ENCODE measurements around the gene ZNF331.

ZNF331 gene

DNA sequence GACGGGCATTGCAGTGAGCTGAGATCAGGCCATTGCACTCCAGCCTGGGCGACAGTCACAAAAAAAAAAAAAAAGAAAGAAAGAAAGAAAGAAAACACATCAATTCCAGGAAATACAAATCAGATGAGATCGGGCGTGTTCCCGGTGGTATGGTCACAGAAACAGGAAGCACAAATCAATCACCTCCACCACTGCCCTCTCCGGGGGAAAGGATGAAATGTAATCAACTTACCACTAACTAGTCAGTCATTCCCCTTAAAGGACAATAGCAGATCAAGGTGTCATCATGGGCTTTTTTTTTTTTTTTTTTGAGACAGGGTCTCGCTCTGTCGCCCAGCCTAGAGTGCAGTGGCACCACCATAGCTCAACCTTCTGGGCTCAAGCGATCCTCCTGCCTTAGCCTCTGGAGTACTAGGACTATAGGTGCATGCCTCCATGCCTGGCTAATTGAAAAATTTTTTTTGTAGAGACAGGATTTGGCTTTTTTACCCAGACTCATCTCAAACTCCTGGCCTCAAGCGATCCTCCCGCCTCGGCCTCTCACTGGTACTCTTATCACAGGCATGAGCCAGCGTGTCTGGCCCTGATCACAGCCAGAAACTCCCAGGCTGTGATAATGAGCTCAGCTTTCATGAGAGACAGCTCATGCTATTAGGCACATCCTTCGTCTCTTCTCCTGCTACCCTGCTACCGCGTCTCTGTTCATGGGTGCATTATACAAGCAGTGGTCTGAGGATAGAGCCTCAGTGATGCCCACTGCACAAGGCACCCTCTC is 87.0 kb downstream of the ZNF331 start:
- in situ Hi-C loops (cut with MboI; ENCODE audit: low sequenced_read_pairs) = no loop called here

DNA sequence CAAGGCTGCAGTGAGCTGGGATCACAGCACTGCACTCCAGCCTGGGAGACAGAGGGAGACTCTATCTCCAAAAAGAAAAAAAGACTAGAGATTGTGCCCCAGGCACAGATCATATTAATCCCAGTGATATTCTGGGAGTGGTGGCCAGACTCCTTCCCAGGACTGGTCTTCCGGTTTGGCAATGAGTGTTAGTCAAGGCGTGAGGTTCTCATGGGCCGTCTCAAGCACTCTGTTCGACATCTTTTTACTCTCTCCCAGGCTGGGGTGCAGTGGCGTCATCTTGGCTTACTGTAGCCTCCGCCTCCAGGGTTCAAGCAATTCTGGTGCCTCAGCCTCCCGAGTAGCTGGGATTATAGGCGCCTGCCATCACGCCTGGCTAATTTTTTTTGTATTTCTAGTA is 88.5 kb downstream of the ZNF331 start:
- in situ Hi-C loops (cut with MboI; ENCODE audit: low sequenced_read_pairs) = no loop called here

DNA sequence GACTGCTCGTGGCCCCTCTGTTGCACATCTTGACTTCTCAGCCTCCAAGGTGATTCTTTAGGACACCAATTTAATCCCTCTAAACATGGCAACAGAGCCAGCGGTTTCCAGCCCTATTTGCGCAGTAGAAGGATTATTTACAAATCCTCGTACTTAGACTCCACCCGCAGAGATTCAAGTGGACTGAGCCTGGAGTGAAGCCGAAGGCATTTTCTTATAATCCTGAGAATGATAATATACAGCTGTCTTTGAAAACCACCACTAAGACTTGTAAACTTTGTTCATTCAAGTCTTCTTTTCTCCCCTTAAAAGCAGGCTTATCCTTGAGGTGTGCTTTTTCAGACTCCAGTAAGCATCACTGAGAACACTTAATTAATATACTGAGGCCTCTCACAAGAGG is 89.0 kb downstream of the ZNF331 start:
- in situ Hi-C loops (cut with MboI; ENCODE audit: low sequenced_read_pairs) = no loop called here

Data from HL-60/S4 treated with retinoic acid at 250 ng/mL for 4 days and 3 days (cell line).